Vagina (tissue), 2 donors: ENCODE results near the gene TRDN. TPM values are rescaled to one million over a fixed set of nuclear protein-coding genes. Genes with fewer than 3 reads are reported as not detected.
"Not testable (repeated sequence)": the region's sequence is repeated elsewhere in the genome, so short reads cannot be mapped to it uniquely, and the experiment has no call there.

Experiments used
- DNase-seq, 2 donors: peaks; one replicate each; pipeline ENCODE4 v3.0.0-alpha.2; 2017; ENCODE audit errors: extremely low spot score in 2 of 2
- H3K27ac ChIP-seq: fragments of 200-600 bp; sonication (generic); one replicate; pipeline ENCODE4 v1.5.1; 2019
- H3K27me3 ChIP-seq: fragments of 200-600 bp; sonication (generic); one replicate; pipeline ENCODE4 v1.5.1; 2019
- H3K36me3 ChIP-seq, 2 donors: fragments of 200-600 bp; sonication (generic); one replicate each; pipeline ENCODE4 v1.5.1; 2017 to 2019
- H3K4me1 ChIP-seq: fragments of 200-600 bp; sonication (generic); one replicate; pipeline ENCODE4 v1.5.1; 2019
- H3K4me3 ChIP-seq, 2 donors: fragments of 200-600 bp; sonication (generic); 1 replicate in 1 of 2; 2 replicates in 1 of 2; pipeline ENCODE4 v1.5.1; 2016 to 2019
- H3K9me3 ChIP-seq: fragments of 200-600 bp; sonication (generic); one replicate; pipeline ENCODE4 v1.5.1; 2019
- POLR2A ChIP-seq, 2 donors: fragments of 450-650 bp; IDR thresholded peaks; one replicate each; pipeline ENCODE4 v1.6.1; 2017; ENCODE audit warnings: antibody characterized with exemption in 2 of 2, mild to moderate bottlenecking in 2 of 2, moderate library complexity in 2 of 2
- POLR2AphosphoS5 ChIP-seq, 2 donors: sonication (generic); formaldehyde crosslinking; IDR thresholded peaks; one replicate each; pipeline ENCODE4 v1.9.0; 2017; ENCODE audit warnings: antibody characterized with exemption in 2 of 2, mild to moderate bottlenecking in 2 of 2, low read depth in 1 of 2; ENCODE audit not compliant: insufficient read depth in 1 of 2
- intact Hi-C: fragments of 100-400 bp; cut with DNase I; formaldehyde crosslinking; loops from one replicate; pipeline ENCODE4 v1.15.1; 2023
- total RNA-seq: library from RNA; depleted of rRNA; stranded (reverse); fragments of >200 nt; gene quantifications from one replicate; pipeline ENCODE4 v1.2.3, GENCODE V29; 2016
- TF ChIP-seq, protein P1 (sequence below), 3 experiments: fragments of 450-650 bp in 2 of 3; fragments of 200-600 bp in 1 of 3; sonication (generic) in 1 of 3; IDR thresholded peaks; one replicate each; pipeline ENCODE4 v1.5.1; 2017 to 2019; ENCODE audit warnings: antibody characterized with exemption in 3 of 3, mild to moderate bottlenecking in 2 of 3, moderate library complexity in 2 of 3

Gene TRDN
- total RNA-seq, 1 donor from 2014 or later, result not detected

GRCh38 chr6:123503619-123504018, 133.1 kb downstream of the TRDN start:
- Histone ChIP-seq H3K9me3 (no peaks in the 10 kb centered on the region), H3K4me3 (no peak overlapping the region), H3K36me3 (no peaks in the 10 kb centered on the region), H3K4me1 (no peaks in the 10 kb centered on the region), H3K27me3 (no peaks in the 10 kb centered on the region), H3K27ac (no peak overlapping the region)
- TF ChIP-seq POLR2AphosphoS5 (IDR thresholded peaks at IDR 0.05; ENCODE audit: insufficient read depth in 1 of 2, low read depth in 1 of 2) (no peak), POLR2A (IDR thresholded peaks at IDR 0.05) (no peak)
- TF ChIP-seq, protein P1, sequence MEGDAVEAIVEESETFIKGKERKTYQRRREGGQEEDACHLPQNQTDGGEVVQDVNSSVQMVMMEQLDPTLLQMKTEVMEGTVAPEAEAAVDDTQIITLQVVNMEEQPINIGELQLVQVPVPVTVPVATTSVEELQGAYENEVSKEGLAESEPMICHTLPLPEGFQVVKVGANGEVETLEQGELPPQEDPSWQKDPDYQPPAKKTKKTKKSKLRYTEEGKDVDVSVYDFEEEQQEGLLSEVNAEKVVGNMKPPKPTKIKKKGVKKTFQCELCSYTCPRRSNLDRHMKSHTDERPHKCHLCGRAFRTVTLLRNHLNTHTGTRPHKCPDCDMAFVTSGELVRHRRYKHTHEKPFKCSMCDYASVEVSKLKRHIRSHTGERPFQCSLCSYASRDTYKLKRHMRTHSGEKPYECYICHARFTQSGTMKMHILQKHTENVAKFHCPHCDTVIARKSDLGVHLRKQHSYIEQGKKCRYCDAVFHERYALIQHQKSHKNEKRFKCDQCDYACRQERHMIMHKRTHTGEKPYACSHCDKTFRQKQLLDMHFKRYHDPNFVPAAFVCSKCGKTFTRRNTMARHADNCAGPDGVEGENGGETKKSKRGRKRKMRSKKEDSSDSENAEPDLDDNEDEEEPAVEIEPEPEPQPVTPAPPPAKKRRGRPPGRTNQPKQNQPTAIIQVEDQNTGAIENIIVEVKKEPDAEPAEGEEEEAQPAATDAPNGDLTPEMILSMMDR (IDR thresholded peaks at IDR 0.05), result no peak
- DNase-seq, result no peak
- intact Hi-C loops, result no loop called here

- no peaks in the 10 kb centered on the region for H3K36me3 ChIP-seq
- DNase-seq, result no peak
- no peak overlapping the region for H3K4me3 ChIP-seq
- H3K27me3 ChIP-seq, result no peaks in the 10 kb centered on the region
- no peaks in the 10 kb centered on the region for H3K9me3 ChIP-seq
- intact Hi-C loops, result no loop called here
- no peak for TF ChIP-seq POLR2A (IDR thresholded peaks at IDR 0.05)
- no peak for TF ChIP-seq POLR2AphosphoS5 (IDR thresholded peaks at IDR 0.05; ENCODE audit: insufficient read depth in 1 of 2, low read depth in 1 of 2)
- TF ChIP-seq, protein P1 (IDR thresholded peaks at IDR 0.05), result no peak
- no peak overlapping the region for H3K27ac ChIP-seq
- H3K4me1 ChIP-seq, result no peaks in the 10 kb centered on the region
Observed at GRCh38 chr6:123497025-123497424, 139.7 kb downstream of the TRDN start.

DNA sequence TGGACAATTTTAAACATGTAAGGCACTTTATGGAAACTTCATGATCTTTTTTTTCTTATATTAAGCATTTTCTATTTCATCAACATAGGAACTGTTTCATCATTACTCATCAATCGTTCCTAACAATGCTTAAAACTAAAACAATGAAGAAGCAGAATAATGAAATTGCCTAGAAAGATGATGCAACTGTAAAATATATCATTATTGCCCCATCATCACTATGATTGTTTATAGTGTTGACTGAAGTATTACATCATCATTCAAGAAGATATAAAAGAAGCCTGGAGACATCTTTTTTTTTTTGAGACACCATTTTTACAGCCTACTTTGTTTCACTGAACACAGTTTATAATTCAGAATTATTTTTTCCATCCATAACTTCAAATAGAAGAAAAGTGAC, 147.2 kb downstream of the TRDN start:
- Histone ChIP-seq H3K27ac (no peak overlapping the region), H3K4me1 (no peaks in the 10 kb centered on the region), H3K36me3 (no peaks in the 10 kb centered on the region), H3K4me3 (no peak overlapping the region), H3K9me3 (no peaks in the 10 kb centered on the region), H3K27me3 (no peaks in the 10 kb centered on the region)
- TF ChIP-seq POLR2AphosphoS5 (IDR thresholded peaks at IDR 0.05; ENCODE audit: insufficient read depth in 1 of 2, low read depth in 1 of 2), result no peak
- TF ChIP-seq, protein P1 (IDR thresholded peaks at IDR 0.05), result no peak
- TF ChIP-seq POLR2A (IDR thresholded peaks at IDR 0.05), result no peak
- DNase-seq, result no peak
- intact Hi-C loops, result no loop called here

- TF ChIP-seq, protein P1 (IDR thresholded peaks at IDR 0.05), result no peak
- TF ChIP-seq POLR2A (IDR thresholded peaks at IDR 0.05), result no peak
- no peak for TF ChIP-seq POLR2AphosphoS5 (IDR thresholded peaks at IDR 0.05; ENCODE audit: insufficient read depth in 1 of 2, low read depth in 1 of 2)
- Histone ChIP-seq H3K9me3 (no peaks in the 10 kb centered on the region), H3K27me3 (no peaks in the 10 kb centered on the region), H3K4me3 (no peak overlapping the region), H3K36me3 (no peaks in the 10 kb centered on the region), H3K27ac (no peak overlapping the region), H3K4me1 (no peaks in the 10 kb centered on the region)
- no peak for DNase-seq
- intact Hi-C loops, result no loop called here
Observed at GRCh38 chr6:123480986-123481385, 155.8 kb downstream of the TRDN start.

- DNase-seq, H3K4me1 ChIP-seq, H3K27me3 ChIP-seq, H3K4me3 ChIP-seq, intact Hi-C loops, H3K36me3 ChIP-seq, H3K27ac ChIP-seq, H3K9me3 ChIP-seq: not testable (repeated sequence)
Observed at GRCh38 chr6:123472025-123472702, 164.6 kb downstream of the TRDN start.
